Keratinocyte (primary cell): ENCODE results near the gene SH3BGRL3.

ENCODE experiments used
- EZH2 ChIP-seq: IDR thresholded peaks from one replicate; pipeline ENCODE4 v1.6.1; 2012; ENCODE audit warnings: inconsistent platforms, mild to moderate bottlenecking, low read length, moderate library complexity
- TF ChIP-seq, protein P1 (sequence below), 3 experiments: IDR thresholded peaks in 1 of 3; conservative IDR thresholded peaks in 1 of 3; optimal IDR thresholded peaks in 1 of 3; 2 replicates in 2 of 3; 3 replicates in 1 of 3; pipeline versions ENCODE3 to v1.5.1; 2011; ENCODE audit warnings: low read length in 3 of 3, mild to moderate bottlenecking in 3 of 3, moderate library complexity in 2 of 3, control low read depth in 1 of 3, inconsistent platforms in 1 of 3; ENCODE audit not compliant: insufficient read depth in 2 of 3; ENCODE audit errors: extremely low read depth in 1 of 3

DNA sequence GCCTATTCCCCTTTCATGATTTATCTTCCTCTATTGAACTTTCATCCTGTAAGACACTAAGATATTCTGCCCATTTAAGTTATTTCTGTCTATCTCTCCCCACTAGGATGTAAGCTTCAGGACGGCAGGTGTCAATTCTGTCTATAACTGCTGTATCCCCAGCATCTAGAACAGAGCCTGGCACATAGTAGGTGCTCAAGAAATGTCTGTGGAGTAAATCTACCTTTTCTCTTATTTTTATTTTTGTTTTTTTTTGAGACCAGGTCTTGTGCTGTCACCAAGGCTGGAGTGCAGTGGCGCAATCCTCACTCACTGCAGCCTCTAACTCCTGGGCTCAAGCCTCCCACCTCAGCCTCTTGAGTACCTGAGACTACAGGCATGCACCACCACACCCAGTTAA lies 43.5 kb downstream of the SH3BGRL3 start:
- TF ChIP-seq, protein P1, sequence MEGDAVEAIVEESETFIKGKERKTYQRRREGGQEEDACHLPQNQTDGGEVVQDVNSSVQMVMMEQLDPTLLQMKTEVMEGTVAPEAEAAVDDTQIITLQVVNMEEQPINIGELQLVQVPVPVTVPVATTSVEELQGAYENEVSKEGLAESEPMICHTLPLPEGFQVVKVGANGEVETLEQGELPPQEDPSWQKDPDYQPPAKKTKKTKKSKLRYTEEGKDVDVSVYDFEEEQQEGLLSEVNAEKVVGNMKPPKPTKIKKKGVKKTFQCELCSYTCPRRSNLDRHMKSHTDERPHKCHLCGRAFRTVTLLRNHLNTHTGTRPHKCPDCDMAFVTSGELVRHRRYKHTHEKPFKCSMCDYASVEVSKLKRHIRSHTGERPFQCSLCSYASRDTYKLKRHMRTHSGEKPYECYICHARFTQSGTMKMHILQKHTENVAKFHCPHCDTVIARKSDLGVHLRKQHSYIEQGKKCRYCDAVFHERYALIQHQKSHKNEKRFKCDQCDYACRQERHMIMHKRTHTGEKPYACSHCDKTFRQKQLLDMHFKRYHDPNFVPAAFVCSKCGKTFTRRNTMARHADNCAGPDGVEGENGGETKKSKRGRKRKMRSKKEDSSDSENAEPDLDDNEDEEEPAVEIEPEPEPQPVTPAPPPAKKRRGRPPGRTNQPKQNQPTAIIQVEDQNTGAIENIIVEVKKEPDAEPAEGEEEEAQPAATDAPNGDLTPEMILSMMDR (optimal IDR thresholded peaks at IDR 0.05 in 1 of 3, IDR thresholded peaks at IDR 0.05 in 1 of 3, conservative IDR thresholded peaks at IDR 0.05 in 1 of 3; ENCODE audit: extremely low read depth in 1 of 3, insufficient read depth in 2 of 3, low read length in 3 of 3), result no peak
- TF ChIP-seq EZH2, result no peak
